GM12878 (cell line): ENCODE results near the gene PALS2. TPM values are rescaled to one million over a fixed set of nuclear protein-coding genes. Genes with fewer than 3 reads are reported as not detected.

Experiments used
- ATAC-seq: fragments of 200-7000 bp; cut with Tn5 transposase; 3 replicates; pipeline ENCODE4 v1.9.1; 2020; ENCODE audit warnings: mild to moderate bottlenecking, moderate library complexity
- BruUV-seq: library from RNA; stranded (reverse); fragments of 400-500 nt; replicated peaks from 2 replicates; lab custom pipeline; 2021; lab: Mats Ljungman, UMichigan
- CTCF ChIA-PET: fragments of 300-600 bp; sonication (Branson Sonifier 250); formaldehyde crosslinking; extraction: SDS; loops from one replicate; lab custom pipeline; 2021; ENCODE audit warnings: inconsistent platforms; lab: Yijun Ruan, JAX
- POLR2A ChIA-PET: fragments of 350-600 bp; formaldehyde crosslinking; extraction: SDS; loops from one replicate; lab custom pipeline; 2021; ENCODE audit warnings: inconsistent platforms; lab: Charles Lee
- RAD21 ChIA-PET: fragments of 300-600 bp; sonication (Branson Sonifier 250); formaldehyde crosslinking; loops from one replicate; lab custom pipeline; 2023; ENCODE audit warnings: antibody characterized with exemption; ENCODE audit not compliant: unreplicated experiment; lab: Charles Lee
- SMC1A ChIA-PET: fragments of 300-600 bp; sonication (Branson Sonifier 250); formaldehyde crosslinking; loops from one replicate; lab custom pipeline; 2023; ENCODE audit not compliant: unreplicated experiment, uncharacterized antibody; lab: Charles Lee
- DNase-seq: peaks from one replicate; pipeline ENCODE4 v3.0.0-alpha.2; 2011; ENCODE audit warnings: low read depth, low spot score
- FAIRE-seq: peaks from 3 replicates; lab custom pipeline; 2011; peaks lifted over from hg19 to GRCh38; lab: Jason Lieb, UNC
- H2AFZ ChIP-seq: 2 replicates; pipeline ENCODE4 v1.6.0; 2011; ENCODE audit warnings: low read depth, low read length, control low read depth; ENCODE audit not compliant: control insufficient read depth
- H3K27ac ChIP-seq: 2 replicates; pipeline ENCODE4 v1.5.1; 2011; ENCODE audit warnings: control low read depth; ENCODE audit not compliant: control insufficient read depth, insufficient read depth
- H3K27me3 ChIP-seq, 2 experiments: replicated peaks in 1 of 2; 2 replicates each; pipeline versions ENCODE4 v1.6.0 to v1.6.1; 2011; ENCODE audit warnings: low read length in 1 of 2; ENCODE audit not compliant: control insufficient read depth in 2 of 2, insufficient read depth in 2 of 2
- H3K36me3 ChIP-seq, 2 experiments: 2 replicates each; pipeline ENCODE4 v1.5.1; 2011; ENCODE audit warnings: low read length in 1 of 2; ENCODE audit not compliant: control insufficient read depth in 2 of 2, insufficient read depth in 2 of 2
- H3K4me1 ChIP-seq: 2 replicates; pipeline ENCODE4 v1.6.1; 2011; ENCODE audit warnings: mild to moderate bottlenecking, low read length, moderate library complexity, mixed read lengths; ENCODE audit not compliant: control insufficient read depth, insufficient read depth
- H3K4me2 ChIP-seq: 2 replicates; pipeline ENCODE4 v1.6.0; 2011; ENCODE audit warnings: control low read depth; ENCODE audit not compliant: control insufficient read depth, insufficient read depth
- H3K4me3 ChIP-seq: fragments of 200-600 bp; sonication (generic); 2 replicates; pipeline ENCODE4 v1.5.1; 2016
- H3K79me2 ChIP-seq: 2 replicates; pipeline ENCODE4 v1.6.0; 2011; ENCODE audit warnings: low read length; ENCODE audit not compliant: control insufficient read depth, insufficient read depth
- H3K9ac ChIP-seq: 2 replicates; pipeline ENCODE4 v1.8.0; 2011; ENCODE audit warnings: low read length, control low read depth, mixed read lengths; ENCODE audit not compliant: control insufficient read depth, insufficient read depth
- H3K9me3 ChIP-seq: replicated peaks from 3 replicates; pipeline ENCODE4 v1.5.1; 2011; ENCODE audit warnings: mild to moderate bottlenecking, low read length; ENCODE audit not compliant: control insufficient read depth, insufficient read depth
- H4K20me1 ChIP-seq: 2 replicates; pipeline ENCODE4 v1.6.0; 2011; ENCODE audit not compliant: control insufficient read depth, insufficient read depth
- BCL3 ChIP-seq: IDR thresholded peaks from 2 replicates; pipeline ENCODE4 v1.6.1; 2011; ENCODE audit warnings: borderline replicate concordance, low read depth, mild to moderate bottlenecking, moderate library complexity, low read length; ENCODE audit not compliant: insufficient read depth, poor library complexity, severe bottlenecking
- BRCA1 ChIP-seq: IDR thresholded peaks from 2 replicates; pipeline ENCODE4 v1.6.1; 2011; ENCODE audit warnings: low read depth, low read length, improper control_type of control experiment
- CBX5 ChIP-seq: sonication (generic); IDR thresholded peaks from 2 replicates; pipeline ENCODE4 v1.6.1; 2016; ENCODE audit warnings: low read depth, moderate library complexity, mild to moderate bottlenecking, inconsistent platforms
- CHD4 ChIP-seq: fragments of 200-600 bp; sonication (generic); IDR thresholded peaks from 2 replicates; pipeline ENCODE4 v1.6.1; 2016; ENCODE audit warnings: mild to moderate bottlenecking
- GATAD2B ChIP-seq: fragments of 450-650 bp; conservative IDR thresholded peaks from 2 replicates; pipeline ENCODE4 v1.6.1; 2017; ENCODE audit warnings: low read depth, mild to moderate bottlenecking, moderate library complexity
- NR2C2 ChIP-seq: IDR thresholded peaks from 2 replicates; pipeline ENCODE4 v1.6.1; 2011; ENCODE audit warnings: borderline replicate concordance, low read depth; ENCODE audit not compliant: control insufficient read depth, insufficient read length
- RCOR1 ChIP-seq: conservative IDR thresholded peaks from 2 replicates; pipeline ENCODE4 v1.6.1; 2012; ENCODE audit warnings: low read depth, low read length, improper control_type of control experiment
- RELB ChIP-seq: fragments of 450-650 bp; IDR thresholded peaks from 2 replicates; pipeline ENCODE4 v1.6.1; 2017; ENCODE audit warnings: low read depth, mild to moderate bottlenecking, moderate library complexity
- SPI1 ChIP-seq: IDR thresholded peaks from 2 replicates; pipeline ENCODE4 v1.6.1; 2011; ENCODE audit warnings: low read depth, mild to moderate bottlenecking, low read length, moderate library complexity, borderline replicate concordance; ENCODE audit not compliant: insufficient read depth
- SRF ChIP-seq, 2 experiments: IDR thresholded peaks; 2 replicates each; pipeline ENCODE4 v1.6.1; 2011; ENCODE audit warnings: low read depth in 2 of 2, low read length in 2 of 2, mild to moderate bottlenecking in 1 of 2, moderate library complexity in 1 of 2
- TCF7 ChIP-seq: IDR thresholded peaks from 2 replicates; pipeline ENCODE4 v1.6.1; 2014; ENCODE audit warnings: antibody characterized with exemption, borderline replicate concordance
- ZNF207 ChIP-seq: fragments of 450-650 bp; IDR thresholded peaks from 2 replicates; pipeline ENCODE4 v1.6.1; 2014; ENCODE audit warnings: antibody characterized with exemption, mild to moderate bottlenecking, borderline replicate concordance
- WGBS: methylation state at CpG from one replicate; pipeline ENCODE4 v1.1.6; 2016; ENCODE audit warnings: low lambda C conversion rate; ENCODE audit not compliant: insufficient replicate concordance, insufficient coverage; ENCODE audit errors: missing lambda C conversion rate; 5-methylcytosine and 5-hydroxymethylcytosine counted together
- in situ Hi-C: fragments of 300-500 bp; cut with MboI; formaldehyde crosslinking; loops from 9 replicates; pipeline ENCODE4 v1.14.3; 2018; ENCODE audit warnings: mixed read lengths
- intact Hi-C: fragments of 100-400 bp; cut with micrococcal nuclease; formaldehyde crosslinking; loops from one replicate; pipeline ENCODE4 v1.14.2; 2022; ENCODE audit not compliant: unreplicated experiment
- polyA plus RNA-seq, 11 experiments: library from polyadenylated mRNA; depleted of rRNA in 4 of 11; unstranded in 6 of 11; stranded (reverse) in 5 of 11; fragments of >200 nt; fragmentation: Nextera tagmentation in 4 of 11; fragmentation: Illumina TruSeq in 1 of 11; extraction: Ambion mirVana in 4 of 11; extraction: Trizol in 1 of 11; gene quantifications; 1 replicate in 1 of 11; 2 replicates in 10 of 11; pipeline versions ENCODE4 v1.2.1 to v1.2.3, GENCODE V29; 2011 to 2016; ENCODE audit warnings: inconsistent platforms in 2 of 11, missing spikeins in 2 of 11, low read depth in 1 of 11
- total RNA-seq, 4 experiments: library from RNA; depleted of rRNA in 3 of 4; stranded (reverse); fragments of >200 nt in 3 of 4; fragmentation: Illumina TruSeq in 1 of 4; extraction: Trizol in 1 of 4; gene quantifications; 2 replicates each; pipeline versions ENCODE4 v1.2.1 to v1.2.3, GENCODE V29; 2013 to 2021

Gene PALS2
- total and polyA plus RNA-seq, 10 of the 15 experiments (the other 5 are each of a cell fraction or from before 2014, with no cell fraction given), result 10.7 to 53.5 (median 20.1) TPM

DNA sequence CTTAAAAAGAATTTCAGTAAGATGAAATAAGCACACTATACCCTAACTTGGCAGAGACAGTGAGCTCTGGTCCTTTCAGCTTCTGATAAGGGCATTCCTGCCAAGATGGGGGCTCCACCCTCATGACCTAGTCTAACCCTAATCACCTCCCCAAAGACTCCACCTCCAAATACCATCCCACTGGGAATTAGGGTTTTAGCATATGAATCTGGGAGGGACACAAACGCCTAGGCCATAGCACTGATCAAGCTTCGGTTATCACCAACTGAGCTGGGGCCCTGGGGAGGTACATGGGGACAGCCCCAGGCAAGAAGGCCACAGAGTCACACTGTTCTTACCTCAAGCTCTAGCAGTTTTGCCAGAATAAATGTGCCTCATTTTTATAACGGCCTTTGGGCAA lies 31.4 kb downstream of the PALS2 start:
- Histone ChIP-seq H3K9ac (no peak overlapping the region), H3K36me3 (no peaks in the 10 kb centered on the region), H3K4me2 (no peak overlapping the region), H3K27me3 (no peaks in the 10 kb centered on the region), H3K9me3 (peaks cover 12% of the 10 kb centered on the region; the same call in 2 of the 3 replicates), H3K79me2 (peaks cover 16% of the 10 kb centered on the region), H4K20me1 (no peaks in the 10 kb centered on the region), H3K27ac (no peak overlapping the region), H3K4me1 (peaks cover 9% of the 10 kb centered on the region; the same call in 1 of the 2 replicates), H2AFZ (no peak overlapping the region), H3K4me3 (no peak overlapping the region)
- in situ Hi-C loops (no loop called here), intact Hi-C loops (no loop called here)
- ATAC-seq (peak; percentile 36; the same call in 2 of the 3 replicates), FAIRE-seq (no peak), DNase-seq (no peak)
- TF ChIP-seq RELB (no peak), NR2C2 (no peak), BRCA1 (no peak), GATAD2B (no peak)
- WGBS, result 2% methylated on average over 3 of the region's 3 CpGs
- BruUV-seq, result no TSS peak
- SMC1A ChIA-PET, result no interaction called here
- POLR2A ChIA-PET, result no interaction called here
- RAD21 ChIA-PET, result interaction anchor here (1.0 kb wide), 1 partner anchor 10 kb away, joined by 3 read pairs; no protein-coding TSS in a partner anchor
- CTCF ChIA-PET, result interaction anchor here (0.6 kb wide), 1 partner anchor 18 kb away, joined by 3 read pairs; no protein-coding TSS in a partner anchor

DNA sequence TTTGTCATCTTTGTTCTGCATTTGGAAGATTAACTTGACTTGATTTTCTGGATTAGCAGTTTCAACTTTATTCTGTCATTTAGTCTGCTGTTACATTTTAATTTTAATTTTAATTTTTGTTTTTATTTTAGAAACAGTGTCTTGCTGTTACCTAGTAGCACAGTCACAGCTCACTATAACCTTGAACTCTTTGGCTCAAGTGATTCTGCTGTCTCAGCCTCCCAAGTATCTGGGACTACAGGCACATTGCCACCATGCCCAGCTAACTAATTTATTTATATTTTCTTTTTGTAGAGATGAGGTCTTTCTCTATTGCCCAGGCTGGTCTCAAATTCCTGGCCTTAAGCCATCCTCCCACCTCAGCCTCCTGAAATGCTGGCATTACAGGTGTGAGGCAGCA lies 35.3 kb downstream of the PALS2 start:
- intact Hi-C loops, result no loop called here
- ChIA-PET SMC1A (interaction anchor here (1.5 kb wide), 1 partner anchor 9 kb away, joined by 3 read pairs; no protein-coding TSS in a partner anchor), POLR2A (interaction anchor here (1.0 to 1.7 kb wide), 2 partner anchors 9 to 11 kb away, joined by 3 read pairs; no protein-coding TSS in a partner anchor), CTCF (interaction anchor here (0.9 kb wide), 1 partner anchor 11 kb away, joined by 3 read pairs; no protein-coding TSS in a partner anchor), RAD21 (no interaction called here)
- Histone ChIP-seq H3K9me3 (no peaks in the 10 kb centered on the region; the same call in 2 of the 3 replicates), H3K79me2 (peaks cover 14% of the 10 kb centered on the region), H3K27me3 (no peaks in the 10 kb centered on the region), H3K27ac (no peak overlapping the region), H3K4me2 (no peak overlapping the region), H3K4me1 (peaks cover 9% of the 10 kb centered on the region; the same call in 1 of the 2 replicates), H3K36me3 (no peaks in the 10 kb centered on the region), H4K20me1 (no peaks in the 10 kb centered on the region), H2AFZ (no peak overlapping the region), H3K4me3 (no peak overlapping the region), H3K9ac (no peak overlapping the region)
- in situ Hi-C loops, result no loop called here
- no TSS peak for BruUV-seq
- ATAC-seq (peak; percentile 31; the same call in 2 of the 3 replicates), FAIRE-seq (peak; percentile 84), DNase-seq (no peak)
- TF ChIP-seq SRF (IDR thresholded peaks at IDR 0.05; ENCODE audit: low read depth in 2 of 2, low read length in 2 of 2) (no peak), BCL3 (no peak), RCOR1 (no peak), CBX5 (no peak), SPI1 (no peak), TCF7 (no peak), CHD4 (no peak), ZNF207 (no peak)
